Suprapubic skin (tissue), 3 donors: Measurements from ENCODE around the gene SLC25A25.

Source experiments
- EP300 ChIP-seq: sonication (generic); formaldehyde crosslinking; IDR thresholded peaks from one replicate; pipeline ENCODE4 v1.6.1; 2017; ENCODE audit warnings: antibody characterized with exemption
- TF ChIP-seq, protein P1 (sequence below), 2 donors: fragments of 200-600 bp in 1 of 2; fragments of 450-650 bp in 1 of 2; sonication (generic) in 1 of 2; IDR thresholded peaks; one replicate each; pipeline ENCODE4 v1.5.1; 2016 to 2019; ENCODE audit warnings: antibody characterized with exemption in 2 of 2, mild to moderate bottlenecking in 1 of 2, moderate library complexity in 1 of 2

DNA sequence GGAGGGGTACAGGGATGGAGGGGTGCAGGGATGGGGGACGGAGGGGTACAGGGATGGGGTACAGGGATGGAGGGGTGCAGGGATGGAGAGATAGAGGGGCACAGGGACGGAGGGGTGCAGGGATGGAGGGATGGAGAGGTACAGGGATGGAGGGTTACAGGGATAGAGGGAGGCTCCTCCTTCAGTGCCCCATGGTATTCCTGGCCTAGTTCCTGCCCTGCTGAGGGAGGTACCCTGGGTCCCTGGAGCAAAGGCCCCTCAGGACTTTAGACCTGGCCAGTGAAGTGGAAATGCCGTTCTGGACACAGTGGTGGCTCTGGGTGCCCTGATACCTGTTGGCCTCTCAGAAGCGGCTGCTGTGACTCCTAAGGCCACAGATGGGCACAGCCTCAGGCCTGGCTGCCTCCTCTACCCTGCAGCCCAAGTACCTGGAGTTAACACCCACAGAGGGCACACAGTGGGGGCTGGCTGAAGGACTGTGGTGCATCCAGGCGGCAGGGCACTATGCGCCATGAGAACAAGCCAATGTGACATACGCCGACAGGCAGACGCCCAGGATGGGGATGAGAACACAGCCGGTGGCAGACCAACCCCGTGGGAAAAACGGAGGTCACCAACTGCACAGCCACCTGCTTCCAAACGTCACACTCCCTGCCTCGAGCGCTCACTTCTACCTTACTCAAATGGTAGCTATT lies 51.1 kb downstream of the SLC25A25 start:
- TF ChIP-seq, protein P1, sequence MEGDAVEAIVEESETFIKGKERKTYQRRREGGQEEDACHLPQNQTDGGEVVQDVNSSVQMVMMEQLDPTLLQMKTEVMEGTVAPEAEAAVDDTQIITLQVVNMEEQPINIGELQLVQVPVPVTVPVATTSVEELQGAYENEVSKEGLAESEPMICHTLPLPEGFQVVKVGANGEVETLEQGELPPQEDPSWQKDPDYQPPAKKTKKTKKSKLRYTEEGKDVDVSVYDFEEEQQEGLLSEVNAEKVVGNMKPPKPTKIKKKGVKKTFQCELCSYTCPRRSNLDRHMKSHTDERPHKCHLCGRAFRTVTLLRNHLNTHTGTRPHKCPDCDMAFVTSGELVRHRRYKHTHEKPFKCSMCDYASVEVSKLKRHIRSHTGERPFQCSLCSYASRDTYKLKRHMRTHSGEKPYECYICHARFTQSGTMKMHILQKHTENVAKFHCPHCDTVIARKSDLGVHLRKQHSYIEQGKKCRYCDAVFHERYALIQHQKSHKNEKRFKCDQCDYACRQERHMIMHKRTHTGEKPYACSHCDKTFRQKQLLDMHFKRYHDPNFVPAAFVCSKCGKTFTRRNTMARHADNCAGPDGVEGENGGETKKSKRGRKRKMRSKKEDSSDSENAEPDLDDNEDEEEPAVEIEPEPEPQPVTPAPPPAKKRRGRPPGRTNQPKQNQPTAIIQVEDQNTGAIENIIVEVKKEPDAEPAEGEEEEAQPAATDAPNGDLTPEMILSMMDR (IDR thresholded peaks at IDR 0.05): no peak
- TF ChIP-seq EP300: no peak
